ENCODE data around the gene SRL.

- TF ChIP-seq CTCF (IDR thresholded peaks at IDR 0.05; ENCODE audit: insufficient read depth, low read length) = no peak
- no peak for TF ChIP-seq POLR2AphosphoS5 (IDR thresholded peaks at IDR 0.05; ENCODE audit: low read depth)
- TF ChIP-seq GABPA (IDR thresholded peaks at IDR 0.05; ENCODE audit: low read depth) = no peak
Observed at GRCh38 chr16:4265676-4266075, 23.8 kb upstream of the SRL start.
